ENCODE data around the gene TMEM201. TPM values are rescaled to one million over a fixed set of nuclear protein-coding genes. Genes with fewer than 3 reads are reported as not detected.

The TMEM201 gene
- total and polyA plus RNA-seq, 9 donors, result 1.6 to 20.8 (median 15.6) TPM

GRCh38 chr1:9653210-9653490 is 64.4 kb downstream of the TMEM201 start:
- H3K9me3 ChIP-seq, result no peaks in the 10 kb centered on the region
- no peak overlapping the region for H3K27ac ChIP-seq
- H3K4me1 ChIP-seq (ENCODE audit: insufficient read depth), result no peaks in the 10 kb centered on the region
- no peaks in the 10 kb centered on the region for H3K36me3 ChIP-seq
- 33 to 51% (median 41%) methylated on average over 11 of the region's 11 CpGs for WGBS, 3 donors
- TF ChIP-seq, protein P1, sequence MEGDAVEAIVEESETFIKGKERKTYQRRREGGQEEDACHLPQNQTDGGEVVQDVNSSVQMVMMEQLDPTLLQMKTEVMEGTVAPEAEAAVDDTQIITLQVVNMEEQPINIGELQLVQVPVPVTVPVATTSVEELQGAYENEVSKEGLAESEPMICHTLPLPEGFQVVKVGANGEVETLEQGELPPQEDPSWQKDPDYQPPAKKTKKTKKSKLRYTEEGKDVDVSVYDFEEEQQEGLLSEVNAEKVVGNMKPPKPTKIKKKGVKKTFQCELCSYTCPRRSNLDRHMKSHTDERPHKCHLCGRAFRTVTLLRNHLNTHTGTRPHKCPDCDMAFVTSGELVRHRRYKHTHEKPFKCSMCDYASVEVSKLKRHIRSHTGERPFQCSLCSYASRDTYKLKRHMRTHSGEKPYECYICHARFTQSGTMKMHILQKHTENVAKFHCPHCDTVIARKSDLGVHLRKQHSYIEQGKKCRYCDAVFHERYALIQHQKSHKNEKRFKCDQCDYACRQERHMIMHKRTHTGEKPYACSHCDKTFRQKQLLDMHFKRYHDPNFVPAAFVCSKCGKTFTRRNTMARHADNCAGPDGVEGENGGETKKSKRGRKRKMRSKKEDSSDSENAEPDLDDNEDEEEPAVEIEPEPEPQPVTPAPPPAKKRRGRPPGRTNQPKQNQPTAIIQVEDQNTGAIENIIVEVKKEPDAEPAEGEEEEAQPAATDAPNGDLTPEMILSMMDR (IDR thresholded peaks at IDR 0.05), result no peak
- TF ChIP-seq POLR2A (IDR thresholded peaks at IDR 0.05) (no peak), EP300 (IDR thresholded peaks at IDR 0.05) (no peak)
- H3K4me3 ChIP-seq, result no peak overlapping the region
- no peak for DNase-seq
- intact Hi-C loops (cut with DNase I), result no loop called here
- H3K27me3 ChIP-seq, result no peaks in the 10 kb centered on the region

GRCh38 chr1:9653491-9654050 is 64.9 kb downstream of the TMEM201 start:
- no peak for TF ChIP-seq POLR2A (IDR thresholded peaks at IDR 0.05)
- TF ChIP-seq, protein P1 (IDR thresholded peaks at IDR 0.05), result no peak
- no peak for TF ChIP-seq EP300 (IDR thresholded peaks at IDR 0.05)
- no peak for DNase-seq
- Histone ChIP-seq H3K36me3 (no peaks in the 10 kb centered on the region), H3K4me1 (ENCODE audit: insufficient read depth) (no peaks in the 10 kb centered on the region), H3K27ac (no peak overlapping the region), H3K4me3 (no peak overlapping the region), H3K9me3 (no peaks in the 10 kb centered on the region), H3K27me3 (no peaks in the 10 kb centered on the region)
- 68 to 70% (median 69%) methylated on average over 10 of the region's 10 CpGs for WGBS, 3 donors
- intact Hi-C loops (cut with DNase I), result no loop called here

DNA sequence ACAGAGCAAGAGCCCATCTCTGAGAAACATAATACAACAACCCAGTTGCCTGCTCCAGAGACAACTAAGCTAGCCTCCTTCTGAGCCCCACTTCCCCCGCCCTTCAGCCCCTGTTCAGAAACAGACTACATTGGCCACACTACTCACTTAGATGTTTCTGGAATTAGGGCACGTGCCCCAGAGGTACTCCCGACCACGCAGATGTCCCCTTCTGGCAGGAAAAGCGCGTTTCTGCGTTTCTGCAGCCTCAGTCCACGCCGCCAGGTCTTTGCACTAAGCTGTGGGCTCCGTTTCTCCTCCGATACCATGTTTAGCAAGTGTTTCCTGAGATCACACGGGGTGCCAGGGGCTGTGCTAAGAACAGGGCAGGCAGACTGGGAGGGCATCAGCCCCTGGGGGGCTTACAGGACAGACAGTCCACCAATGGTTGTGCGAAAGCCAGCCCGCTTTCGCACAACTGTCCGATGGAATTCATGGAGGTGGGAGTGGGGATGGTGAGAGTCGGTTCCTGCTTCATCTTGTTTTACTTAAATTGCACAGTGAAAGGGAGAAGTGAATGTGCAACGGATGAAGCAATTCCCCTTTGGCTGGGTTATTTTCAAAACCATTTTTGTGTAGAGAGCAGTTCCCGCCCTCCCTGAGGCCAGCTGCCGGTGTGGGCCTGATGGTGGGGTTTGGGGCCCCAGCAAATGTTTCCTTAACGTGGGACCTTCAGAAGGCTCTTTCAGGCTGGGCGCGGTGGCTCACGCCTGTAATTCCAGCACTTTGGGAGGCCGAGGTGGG is 65.5 kb downstream of the TMEM201 start:
- Histone ChIP-seq H3K27ac (no peak overlapping the region), H3K27me3 (no peaks in the 10 kb centered on the region), H3K4me3 (no peak overlapping the region), H3K36me3 (no peaks in the 10 kb centered on the region), H3K4me1 (ENCODE audit: insufficient read depth) (no peaks in the 10 kb centered on the region), H3K9me3 (no peaks in the 10 kb centered on the region)
- no peak for TF ChIP-seq POLR2A (IDR thresholded peaks at IDR 0.05)
- no peak for TF ChIP-seq EP300 (IDR thresholded peaks at IDR 0.05)
- TF ChIP-seq, protein P1 (IDR thresholded peaks at IDR 0.05), result no peak
- DNase-seq, result no peak
- 81 to 87% (median 83%) methylated on average over 25 of the region's 25 CpGs for WGBS, 3 donors
- intact Hi-C loops (cut with DNase I), result no loop called here

DNA sequence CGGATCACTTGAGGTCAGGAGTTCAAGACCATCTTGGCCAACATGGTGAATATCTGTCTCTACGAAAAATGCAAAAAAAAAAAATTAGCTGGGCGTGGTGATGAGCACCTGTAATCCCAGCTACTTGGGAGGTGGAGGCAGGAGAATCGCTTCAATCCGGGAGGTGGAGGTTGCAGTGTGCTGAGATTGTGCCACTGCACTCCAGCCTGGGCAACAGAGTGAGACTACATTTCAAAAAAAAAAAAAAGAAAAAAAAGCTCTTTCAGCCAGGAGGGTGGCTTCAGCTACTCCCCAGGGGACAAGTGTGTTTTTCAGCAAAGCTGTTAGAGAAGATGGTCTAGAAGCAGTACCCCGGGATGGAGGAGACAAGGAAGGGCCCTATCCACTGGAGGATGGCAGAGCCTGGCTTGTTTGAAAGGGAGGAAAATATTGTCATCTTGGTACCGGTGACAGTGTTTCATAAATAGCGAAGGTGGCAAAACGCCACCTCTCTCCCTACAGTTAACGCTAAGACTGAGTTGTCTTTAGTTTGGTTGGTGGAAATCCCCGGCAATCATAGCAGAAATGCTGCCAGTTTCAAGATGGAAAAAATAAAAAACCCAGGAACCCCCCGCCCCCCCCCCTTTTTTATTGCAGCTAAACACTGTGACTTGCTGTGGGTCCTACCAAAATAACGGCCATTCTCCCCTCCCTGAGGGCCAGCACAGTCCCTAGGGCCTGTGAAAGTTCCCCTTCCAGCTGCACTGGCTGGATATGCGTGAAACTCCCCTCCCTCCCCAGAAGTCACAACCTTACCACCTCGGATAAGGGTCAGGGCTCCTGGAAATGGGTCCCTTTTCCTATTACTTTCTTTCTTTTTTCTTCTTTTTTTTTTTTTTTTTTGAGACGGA is 66.4 kb downstream of the TMEM201 start:
- 78 to 82% (median 79%) methylated on average over 16 of the region's 16 CpGs for WGBS, 3 donors
- no peaks in the 10 kb centered on the region for H3K27me3 ChIP-seq
- no peaks in the 10 kb centered on the region for H3K4me1 ChIP-seq (ENCODE audit: insufficient read depth)
- no peak overlapping the region for H3K4me3 ChIP-seq
- no peak for DNase-seq
- H3K36me3 ChIP-seq, result no peaks in the 10 kb centered on the region
- no peak overlapping the region for H3K27ac ChIP-seq
- intact Hi-C loops (cut with DNase I), result no loop called here
- no peak for TF ChIP-seq EP300 (IDR thresholded peaks at IDR 0.05)
- H3K9me3 ChIP-seq, result no peaks in the 10 kb centered on the region

Data from ovary (tissue), 9 donors.